ENCODE measurements around the gene RAB21.

The RAB21 gene

GRCh38 chr12:71837356-71837755, 82.7 kb downstream of the RAB21 start:
- Histone ChIP-seq H3K27me3 (ENCODE audit: control insufficient read depth in 2 of 2, insufficient read depth in 2 of 2, low read length in 2 of 2) (no peaks in the 10 kb centered on the region), H3K27ac (ENCODE audit: low read depth in 2 of 2, low read length in 2 of 2) (no peak overlapping the region), H3K9me3 (ENCODE audit: control insufficient read depth in 2 of 2, low read length in 2 of 2) (no peaks in the 10 kb centered on the region), H3K4me1 (ENCODE audit: control insufficient read depth in 2 of 2, insufficient read depth in 2 of 2, low read length in 2 of 2) (peaks cover 5 to 19% of the 10 kb centered on the region in 2 donors), H3K9ac (ENCODE audit: low read depth in 1 of 2, low read length in 2 of 2) (no peak overlapping the region), H3K4me3 (ENCODE audit: low read length in 2 of 2) (no peak overlapping the region), H3K36me3 (ENCODE audit: control insufficient read depth in 2 of 2, insufficient read depth in 2 of 2, low read length in 2 of 2) (peaks cover 0 to 2% of the 10 kb centered on the region in 2 donors)

GRCh38 chr12:71838231-71838630, 83.6 kb downstream of the RAB21 start:
- H3K4me1 ChIP-seq (ENCODE audit: control insufficient read depth in 2 of 2, insufficient read depth in 2 of 2, low read length in 2 of 2), result peaks cover 5 to 19% of the 10 kb centered on the region in 2 donors

GRCh38 chr12:71838676-71839075, 84.0 kb downstream of the RAB21 start:
- Histone ChIP-seq H3K27ac (ENCODE audit: low read depth in 2 of 2, low read length in 2 of 2) (peak overlapping the region; percentile 88 to 93), H3K36me3 (ENCODE audit: control insufficient read depth in 2 of 2, insufficient read depth in 2 of 2, low read length in 2 of 2) (peaks cover 0 to 2% of the 10 kb centered on the region in 2 donors), H3K9ac (ENCODE audit: low read depth in 1 of 2, low read length in 2 of 2) (no peak overlapping the region), H3K27me3 (ENCODE audit: control insufficient read depth in 2 of 2, insufficient read depth in 2 of 2, low read length in 2 of 2) (no peaks in the 10 kb centered on the region), H3K9me3 (ENCODE audit: control insufficient read depth in 2 of 2, low read length in 2 of 2) (no peaks in the 10 kb centered on the region), H3K4me1 (ENCODE audit: control insufficient read depth in 2 of 2, insufficient read depth in 2 of 2, low read length in 2 of 2) (peaks cover 5 to 19% of the 10 kb centered on the region in 2 donors), H3K4me3 (ENCODE audit: low read length in 2 of 2) (peak overlapping the region; percentile 87 to 92)

More at GRCh38 chr12:71838231-71838630, 83.6 kb downstream of the RAB21 start:
- Histone ChIP-seq H3K9ac (ENCODE audit: low read depth in 1 of 2, low read length in 2 of 2) (no peak overlapping the region), H3K27me3 (ENCODE audit: control insufficient read depth in 2 of 2, insufficient read depth in 2 of 2, low read length in 2 of 2) (no peaks in the 10 kb centered on the region), H3K27ac (ENCODE audit: low read depth in 2 of 2, low read length in 2 of 2) (no peak overlapping the region), H3K9me3 (ENCODE audit: control insufficient read depth in 2 of 2, low read length in 2 of 2) (no peaks in the 10 kb centered on the region), H3K36me3 (ENCODE audit: control insufficient read depth in 2 of 2, insufficient read depth in 2 of 2, low read length in 2 of 2) (peaks cover 0 to 2% of the 10 kb centered on the region in 2 donors), H3K4me3 (ENCODE audit: low read length in 2 of 2) (no peak overlapping the region)

GRCh38 chr12:71840231-71840847, 85.7 kb downstream of the RAB21 start:
- Histone ChIP-seq H3K4me1 (ENCODE audit: control insufficient read depth in 2 of 2, insufficient read depth in 2 of 2, low read length in 2 of 2) (peaks cover 5 to 19% of the 10 kb centered on the region in 2 donors), H3K9ac (ENCODE audit: low read depth in 1 of 2, low read length in 2 of 2) (peak overlapping the region; percentile 85 to 94), H3K27ac (ENCODE audit: low read depth in 2 of 2, low read length in 2 of 2) (peak overlapping the region; percentile 88 to 93)

GRCh38 chr12:71846322-71846940, 91.8 kb downstream of the RAB21 start:
- Histone ChIP-seq H3K9ac (ENCODE audit: low read depth in 1 of 2, low read length in 2 of 2) (no peak overlapping the region), H3K4me1 (ENCODE audit: control insufficient read depth in 2 of 2, insufficient read depth in 2 of 2, low read length in 2 of 2) (peaks cover 0 to 4% of the 10 kb centered on the region in 2 donors), H3K9me3 (ENCODE audit: control insufficient read depth in 2 of 2, low read length in 2 of 2) (no peaks in the 10 kb centered on the region), H3K36me3 (ENCODE audit: control insufficient read depth in 2 of 2, insufficient read depth in 2 of 2, low read length in 2 of 2) (peaks cover 0 to 9% of the 10 kb centered on the region in 2 donors), H3K4me3 (ENCODE audit: low read length in 2 of 2) (no peak overlapping the region), H3K27ac (ENCODE audit: low read depth in 2 of 2, low read length in 2 of 2) (no peak overlapping the region), H3K27me3 (ENCODE audit: control insufficient read depth in 2 of 2, insufficient read depth in 2 of 2, low read length in 2 of 2) (no peaks in the 10 kb centered on the region)

More at GRCh38 chr12:71840231-71840847, 85.7 kb downstream of the RAB21 start:
- H3K27me3 ChIP-seq (ENCODE audit: control insufficient read depth in 2 of 2, insufficient read depth in 2 of 2, low read length in 2 of 2), result no peaks in the 10 kb centered on the region
- H3K36me3 ChIP-seq (ENCODE audit: control insufficient read depth in 2 of 2, insufficient read depth in 2 of 2, low read length in 2 of 2), result peaks cover 0 to 5% of the 10 kb centered on the region in 2 donors
- H3K9me3 ChIP-seq (ENCODE audit: control insufficient read depth in 2 of 2, low read length in 2 of 2), result no peaks in the 10 kb centered on the region
- H3K4me3 ChIP-seq (ENCODE audit: low read length in 2 of 2), result peak overlapping the region; percentile 87 to 92

- no peak overlapping the region for H3K4me3 ChIP-seq (ENCODE audit: low read length in 2 of 2)
- H3K36me3 ChIP-seq (ENCODE audit: control insufficient read depth in 2 of 2, insufficient read depth in 2 of 2, low read length in 2 of 2), result peaks cover 0 to 11% of the 10 kb centered on the region in 2 donors
- H3K9me3 ChIP-seq (ENCODE audit: control insufficient read depth in 2 of 2, low read length in 2 of 2), result no peaks in the 10 kb centered on the region
- no peaks in the 10 kb centered on the region for H3K27me3 ChIP-seq (ENCODE audit: control insufficient read depth in 2 of 2, insufficient read depth in 2 of 2, low read length in 2 of 2)
- no peak overlapping the region for H3K9ac ChIP-seq (ENCODE audit: low read depth in 1 of 2, low read length in 2 of 2)
- H3K27ac ChIP-seq (ENCODE audit: low read depth in 2 of 2, low read length in 2 of 2), result no peak overlapping the region
- H3K4me1 ChIP-seq (ENCODE audit: control insufficient read depth in 2 of 2, insufficient read depth in 2 of 2, low read length in 2 of 2), result peaks cover 0 to 4% of the 10 kb centered on the region in 2 donors
Observed at GRCh38 chr12:71848212-71848611, 93.5 kb downstream of the RAB21 start.

GRCh38 chr12:71849109-71849851, 94.6 kb downstream of the RAB21 start:
- Histone ChIP-seq H3K4me3 (ENCODE audit: low read length in 2 of 2) (no peak overlapping the region), H3K27me3 (ENCODE audit: control insufficient read depth in 2 of 2, insufficient read depth in 2 of 2, low read length in 2 of 2) (no peaks in the 10 kb centered on the region), H3K36me3 (ENCODE audit: control insufficient read depth in 2 of 2, insufficient read depth in 2 of 2, low read length in 2 of 2) (peaks cover 0 to 11% of the 10 kb centered on the region in 2 donors), H3K4me1 (ENCODE audit: control insufficient read depth in 2 of 2, insufficient read depth in 2 of 2, low read length in 2 of 2) (peaks cover 0 to 4% of the 10 kb centered on the region in 2 donors), H3K27ac (ENCODE audit: low read depth in 2 of 2, low read length in 2 of 2) (no peak overlapping the region), H3K9me3 (ENCODE audit: control insufficient read depth in 2 of 2, low read length in 2 of 2) (no peaks in the 10 kb centered on the region), H3K9ac (ENCODE audit: low read depth in 1 of 2, low read length in 2 of 2) (no peak overlapping the region)

Data from mucosa of rectum (tissue), 2 donors.